ENCODE measurements around the gene TRMT1.
A peak's percentile ranks its signal among the peaks of the same experiment; 100 is the strongest.

Gene TRMT1

DNA sequence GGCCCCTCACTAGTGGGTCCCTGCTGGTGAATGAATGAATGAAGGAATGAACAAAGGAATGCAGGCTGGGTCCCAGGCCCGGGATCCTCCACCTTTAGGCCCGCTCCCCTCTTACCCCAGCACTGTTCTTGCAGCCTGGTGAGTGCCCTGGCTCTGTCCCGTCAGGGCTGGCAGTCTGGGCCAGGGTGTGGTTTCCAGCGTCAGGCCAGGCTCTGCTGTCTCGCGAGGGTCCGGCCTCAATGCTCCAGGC is 14.2 kb downstream of the TRMT1 start:
- no peak for DNase-seq (ENCODE audit: low spot score)

DNA sequence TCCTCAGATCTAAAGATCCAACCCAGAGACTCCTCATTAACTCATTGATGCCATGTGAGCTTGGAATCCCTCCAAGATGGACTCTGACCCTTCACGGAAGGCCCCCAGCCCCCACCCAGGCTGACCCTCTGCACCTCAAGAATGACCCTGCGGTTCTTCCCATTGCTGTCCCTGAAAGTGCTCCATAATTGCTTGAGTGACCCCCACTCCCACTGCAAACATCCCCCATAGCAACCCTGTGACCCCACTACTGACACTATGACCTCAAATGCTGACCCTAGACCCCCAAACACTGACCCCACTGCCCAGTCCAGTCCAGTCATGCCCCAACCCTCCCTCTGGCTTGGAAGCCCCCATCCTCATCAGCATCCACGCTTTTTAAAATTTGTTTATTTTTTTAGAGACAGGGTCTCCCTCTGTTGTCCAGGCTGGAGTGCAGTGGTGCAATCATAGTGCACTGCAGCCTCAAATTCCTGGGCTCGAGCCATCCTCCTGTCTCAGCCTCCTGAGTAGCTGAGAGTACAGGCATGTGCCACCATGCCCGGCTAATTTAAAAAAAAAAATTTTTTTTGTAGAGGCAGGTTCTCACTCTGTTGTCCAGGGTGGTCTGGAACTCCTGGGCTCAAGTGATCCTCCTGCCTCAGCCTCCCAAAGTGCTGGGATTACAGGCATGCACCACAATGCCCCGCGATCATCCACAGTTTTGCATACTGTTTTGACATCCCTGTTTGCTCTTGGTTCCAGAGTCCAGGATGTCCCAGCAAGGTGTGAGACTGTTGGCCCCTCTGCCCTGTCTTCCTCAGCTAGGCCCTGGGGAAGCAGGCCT is 14.7 kb downstream of the TRMT1 start:
- DNase-seq (ENCODE audit: low spot score), result no peak

DNA sequence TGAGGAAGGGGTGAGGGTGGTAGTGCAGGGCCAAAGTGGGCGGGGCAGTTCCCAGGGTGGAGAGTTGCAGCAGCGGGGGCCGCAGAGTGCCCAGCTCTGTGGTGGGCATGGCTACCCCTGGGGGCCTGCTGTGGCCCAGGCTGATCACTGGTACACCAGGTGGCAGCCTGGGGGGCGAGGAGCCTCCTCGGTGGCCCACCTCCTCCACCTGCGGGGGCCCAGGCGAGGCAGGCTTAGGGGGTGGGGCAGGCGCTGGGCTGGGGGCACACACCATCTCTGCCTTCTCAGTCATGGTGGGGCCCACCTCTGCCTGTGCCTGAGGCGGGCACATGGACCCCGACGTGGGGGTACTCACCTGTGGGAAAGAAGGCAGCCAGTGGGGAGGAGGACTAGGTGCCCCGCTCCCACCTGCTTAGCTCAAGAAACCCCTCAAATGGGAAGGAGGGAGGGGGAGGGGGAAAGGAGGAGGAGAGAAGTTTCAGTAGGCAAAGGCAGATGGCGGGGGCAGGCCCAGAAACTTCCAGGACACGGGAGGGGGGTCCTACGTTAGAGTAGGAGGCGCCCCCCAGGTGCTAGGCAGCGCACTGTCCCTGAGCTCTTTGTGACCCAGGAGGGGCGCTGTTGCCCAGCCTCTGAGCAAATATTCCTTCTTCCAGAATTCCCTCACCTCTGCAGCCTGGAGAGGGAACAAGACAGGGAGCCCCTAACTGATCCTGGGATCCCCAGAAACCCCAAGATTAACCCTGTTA is 15.5 kb downstream of the TRMT1 start:
- no peak for DNase-seq (ENCODE audit: low spot score)

DNA sequence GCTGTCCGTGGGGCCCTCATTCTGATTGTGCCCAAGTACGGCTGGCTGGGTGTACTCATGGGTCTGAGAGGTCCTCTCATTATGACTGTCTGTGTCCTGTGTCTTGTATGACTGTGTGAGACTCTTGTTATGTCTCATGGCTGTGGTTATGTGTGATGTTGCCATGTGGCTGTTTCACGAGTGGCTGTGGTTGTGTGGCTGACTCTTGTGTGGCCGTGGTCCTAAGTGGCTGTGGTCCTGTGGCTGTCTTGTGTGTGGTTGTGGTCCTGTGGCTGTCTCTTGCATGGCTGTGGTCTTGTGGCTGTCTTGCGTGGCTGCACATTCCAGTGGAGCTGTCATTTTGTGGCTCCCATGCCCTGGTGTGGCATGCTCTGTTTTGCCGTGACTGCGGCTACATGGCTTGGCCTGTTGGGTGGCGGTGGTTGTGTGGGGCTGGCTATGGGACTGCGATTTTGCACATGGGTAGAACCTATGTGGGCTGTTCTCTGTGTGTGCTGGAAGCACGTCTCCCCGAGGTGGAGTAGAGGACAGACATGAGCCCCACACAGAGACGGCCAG is 16.4 kb downstream of the TRMT1 start:
- no peak for DNase-seq (ENCODE audit: low spot score)

- no peak for DNase-seq (ENCODE audit: low spot score)
These were observed 17.2 kb downstream of the TRMT1 start for GRCh38 chr19:13099073-13099999.

DNA sequence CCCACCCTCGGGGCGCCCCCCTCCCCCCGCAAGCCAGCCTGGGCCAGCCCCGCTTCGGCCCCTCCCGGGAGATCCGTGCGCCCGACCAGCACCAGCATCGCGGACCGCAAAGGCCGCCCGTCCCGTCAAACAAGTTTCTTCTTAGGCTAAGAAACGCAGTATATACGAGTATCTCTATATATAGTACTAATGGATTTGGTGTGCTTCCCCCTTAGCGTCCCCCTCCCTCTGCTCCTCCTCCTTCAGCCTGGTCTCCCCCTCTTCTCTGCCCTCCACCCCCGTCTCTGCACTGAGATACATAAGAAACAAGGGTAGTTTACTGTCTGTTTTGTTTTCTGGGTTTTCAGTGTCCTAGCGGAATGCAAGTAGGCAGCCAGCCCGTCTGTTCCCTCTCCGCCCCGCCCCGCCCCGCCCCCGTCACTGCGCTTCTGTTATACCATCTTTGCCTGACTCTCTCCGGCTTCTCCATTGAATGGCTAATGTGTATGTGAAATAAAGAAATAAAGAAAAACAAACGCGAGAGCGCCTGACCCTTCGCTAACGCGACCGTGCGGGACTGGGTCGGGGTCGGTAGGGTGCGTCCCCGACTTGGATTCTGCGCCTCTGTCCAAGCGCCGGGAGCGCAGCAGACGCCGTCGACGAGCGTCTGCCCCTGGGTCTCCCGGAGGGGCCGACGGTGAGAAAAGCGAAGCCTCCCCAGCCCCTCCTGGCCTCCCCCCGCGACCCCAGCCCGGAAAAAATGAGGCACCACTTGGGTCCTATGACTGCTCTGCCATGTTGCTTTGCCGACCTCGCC is 18.1 kb downstream of the TRMT1 start:
- peak; percentile 68 for DNase-seq (ENCODE audit: low spot score)

- DNase-seq (ENCODE audit: low spot score), result no peak
These were observed 18.9 kb downstream of the TRMT1 start for GRCh38 chr19:13097463-13098258.

DNA sequence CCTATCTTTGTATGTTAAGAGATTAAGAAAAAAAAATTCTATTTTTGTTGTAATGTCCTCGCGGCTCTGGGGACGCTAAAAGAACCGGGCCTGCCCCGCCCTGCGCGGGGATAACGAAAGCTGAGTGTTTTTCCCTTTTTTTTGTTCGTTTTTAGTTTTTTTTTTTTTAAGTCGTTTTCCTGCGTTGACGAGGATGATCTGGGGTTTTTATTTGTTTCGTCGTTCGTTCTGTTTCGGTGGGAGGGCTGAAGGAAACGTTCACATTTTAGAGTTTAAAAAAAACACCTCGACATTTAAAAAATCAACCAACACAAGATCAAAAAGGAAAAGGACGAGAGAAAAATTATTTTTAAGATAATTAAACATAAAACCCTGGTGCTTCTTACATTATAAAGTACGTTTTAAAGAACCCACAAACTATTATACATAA is 19.5 kb downstream of the TRMT1 start:
- DNase-seq (ENCODE audit: low spot score), result no peak

DNA sequence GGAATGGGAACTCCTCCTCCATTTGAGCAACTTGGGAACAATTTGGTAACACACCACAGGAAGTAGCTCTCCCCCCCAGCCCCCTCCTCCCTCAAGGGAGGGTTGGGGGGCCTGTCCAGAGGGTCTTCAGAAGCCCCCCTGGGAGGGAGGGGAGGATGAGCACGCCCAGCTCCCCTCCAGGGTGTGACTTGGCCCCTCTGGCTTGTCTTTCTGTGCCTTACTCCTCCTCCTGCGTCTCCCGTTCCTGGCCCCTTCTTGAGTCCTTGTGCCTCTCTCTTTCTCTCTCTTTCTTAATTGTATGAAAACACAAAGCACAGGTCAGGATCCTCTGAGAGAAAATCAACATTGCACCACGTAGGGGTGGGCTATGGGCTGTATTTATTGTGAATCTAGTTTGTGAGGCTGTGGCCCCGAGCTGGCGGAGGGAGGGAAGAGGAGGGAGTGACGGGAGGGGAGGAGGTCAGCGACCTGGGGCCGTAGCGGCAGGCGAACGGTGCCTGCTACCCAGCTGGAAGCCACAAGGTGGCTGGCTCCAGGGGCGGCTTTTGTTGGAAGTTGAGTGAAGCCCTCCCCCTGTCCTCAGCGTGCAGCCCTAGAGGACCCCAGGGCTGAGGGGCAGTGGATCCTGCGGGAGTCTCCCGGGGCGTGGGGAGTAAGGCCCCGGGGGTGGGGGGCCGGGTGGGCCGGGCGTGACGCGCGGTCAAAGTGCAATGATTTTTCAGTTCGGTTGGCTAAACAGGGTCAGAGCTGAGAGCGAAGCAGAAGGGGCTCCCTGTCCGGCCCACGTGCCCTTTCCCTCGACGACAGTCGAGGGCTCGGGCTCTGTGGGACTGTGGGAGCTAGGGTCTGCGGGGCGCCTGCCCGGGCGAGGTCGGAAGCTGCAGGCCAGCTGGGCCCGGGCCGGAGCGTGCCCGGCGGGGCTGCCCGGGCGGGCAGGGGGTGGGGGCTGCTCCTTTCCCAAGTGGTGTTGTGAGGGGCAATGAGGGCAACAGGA is 20.3 kb downstream of the TRMT1 start:
- no peak for DNase-seq (ENCODE audit: low spot score)

DNA sequence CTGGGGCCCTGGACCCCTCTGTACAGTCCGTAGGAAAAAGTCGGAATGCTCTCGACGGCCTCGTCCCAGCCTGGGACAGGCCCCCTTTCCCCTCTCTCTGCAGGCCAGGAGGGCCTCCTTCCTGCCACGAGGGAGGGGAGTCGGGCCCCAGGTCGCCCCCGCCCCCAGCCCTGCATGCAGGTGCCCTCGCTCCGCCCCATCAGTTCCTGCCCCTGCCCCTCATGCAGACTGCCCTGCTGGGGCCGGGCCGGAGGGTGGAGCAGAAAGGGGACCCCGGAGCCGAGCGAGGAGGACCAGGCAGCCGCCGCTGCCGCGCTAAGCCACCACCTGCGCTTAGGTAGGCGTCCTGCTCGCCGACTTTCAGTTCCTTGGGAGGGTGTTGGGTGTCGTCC is 21.2 kb downstream of the TRMT1 start:
- DNase-seq (ENCODE audit: low spot score), result no peak

DNA sequence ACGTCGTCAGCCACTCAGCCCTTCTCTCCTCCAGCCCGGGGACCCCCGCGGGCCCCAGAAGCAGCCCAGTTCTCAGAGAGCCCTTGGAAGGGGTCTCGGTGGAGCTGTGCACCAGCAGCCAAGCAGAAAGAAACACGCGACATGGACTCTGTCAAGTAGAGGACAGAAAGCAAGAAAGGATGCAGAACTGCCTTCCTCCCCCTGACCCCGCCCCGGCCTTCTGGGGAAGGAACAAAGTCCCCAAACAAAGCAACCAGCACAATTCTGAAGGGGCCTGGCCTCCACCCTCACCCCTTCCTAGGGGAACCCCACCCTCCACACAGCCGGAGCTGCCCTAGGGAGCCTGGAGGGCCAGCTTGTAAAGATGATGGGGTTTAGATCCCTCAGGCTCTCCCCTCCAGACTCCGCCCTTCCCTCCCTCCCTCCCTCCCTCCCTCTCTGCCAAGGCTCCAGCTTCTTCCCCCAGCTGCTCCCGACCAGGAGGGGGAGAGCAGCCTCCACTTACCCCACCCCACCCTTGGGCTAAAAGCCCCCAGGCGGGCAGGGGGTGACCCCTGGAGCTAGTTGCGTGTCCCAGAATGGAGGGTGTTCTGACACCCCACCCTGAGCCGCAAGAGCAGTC is 21.7 kb downstream of the TRMT1 start:
- no peak for DNase-seq (ENCODE audit: low spot score)

GRCh38 chr19:13094106-13094504 is 22.4 kb downstream of the TRMT1 start:
- DNase-seq (ENCODE audit: low spot score), result no peak

DNA sequence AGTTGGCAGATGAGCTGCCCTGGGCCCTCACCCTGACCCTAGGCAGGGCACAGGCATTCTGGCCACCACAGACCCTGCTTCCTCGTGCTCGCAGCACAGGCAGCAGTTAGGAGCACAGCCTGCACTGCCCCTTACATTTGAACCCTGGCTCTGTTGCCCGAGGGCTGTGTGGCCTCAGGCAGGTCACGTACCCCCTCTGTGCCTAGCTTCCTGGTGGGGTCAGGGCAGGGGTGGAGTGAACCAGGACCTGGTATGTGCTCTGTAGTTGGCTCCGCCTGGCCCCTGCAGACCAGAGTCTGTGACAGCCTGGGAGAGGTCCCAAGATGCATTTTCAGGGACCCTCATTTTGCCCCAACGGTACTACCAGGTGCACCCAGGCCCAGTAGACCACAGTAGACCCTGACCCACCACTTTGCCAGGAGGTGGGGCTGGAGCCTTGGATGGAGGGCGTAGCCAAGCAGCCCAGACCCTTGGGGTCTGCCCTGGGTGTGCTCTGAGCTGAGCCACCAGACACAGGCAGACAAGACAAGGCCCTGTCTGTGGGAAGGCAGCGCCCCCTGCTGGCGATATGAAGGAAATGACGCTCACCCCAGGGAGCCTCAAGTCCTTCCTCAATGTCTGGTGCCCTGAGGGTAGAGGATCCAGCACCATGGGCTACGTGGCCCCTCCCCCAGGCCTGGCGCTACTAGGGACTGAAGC is 23.0 kb downstream of the TRMT1 start:
- DNase-seq (ENCODE audit: low spot score), result peak; percentile 95

- DNase-seq (ENCODE audit: low spot score), result no peak
These were observed 23.8 kb downstream of the TRMT1 start for GRCh38 chr19:13092606-13093235.

GRCh38 chr19:13092158-13092543 is 24.4 kb downstream of the TRMT1 start:
- no peak for DNase-seq (ENCODE audit: low spot score)

DNA sequence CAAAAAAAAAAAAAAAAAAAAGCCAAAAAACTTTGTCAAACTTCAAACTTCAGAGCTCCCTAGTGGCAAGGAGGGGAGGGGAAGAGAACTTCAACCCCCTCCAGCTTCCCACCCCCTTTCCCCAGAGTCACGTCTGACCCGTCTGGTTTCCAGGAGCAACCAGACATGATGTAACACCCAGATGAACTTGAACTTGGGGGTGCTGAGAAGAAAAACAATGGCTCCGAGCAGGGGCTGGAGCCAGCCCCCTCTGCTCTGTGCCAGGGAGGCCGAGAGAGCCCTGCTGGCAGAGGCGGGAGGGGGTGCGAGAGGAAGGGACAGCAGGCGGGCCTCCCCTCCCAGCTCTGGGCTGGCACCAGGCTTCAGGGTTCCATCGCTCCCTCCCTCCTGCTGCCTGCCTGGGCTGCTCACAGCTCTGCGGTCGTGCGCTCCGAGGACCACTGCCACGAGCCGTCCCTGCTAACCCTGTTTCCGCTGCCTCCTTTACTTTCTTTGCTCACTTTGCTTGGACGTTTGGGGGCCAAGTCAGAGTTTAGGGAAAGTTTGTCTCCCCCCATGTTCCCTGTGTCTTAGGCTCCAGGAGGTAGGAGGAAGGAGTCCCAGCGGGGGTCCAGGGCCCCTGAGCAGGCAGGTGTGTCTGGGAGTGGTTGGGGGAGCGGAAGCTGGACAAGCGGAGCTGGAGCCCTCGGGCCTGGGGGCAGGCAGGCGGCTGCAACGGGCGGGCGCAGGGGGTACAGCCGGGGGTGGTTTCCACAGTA is 25.0 kb downstream of the TRMT1 start:
- peak; percentile 75 for DNase-seq (ENCODE audit: low spot score)
